ENCODE results near the gene SPNS3.

DNA sequence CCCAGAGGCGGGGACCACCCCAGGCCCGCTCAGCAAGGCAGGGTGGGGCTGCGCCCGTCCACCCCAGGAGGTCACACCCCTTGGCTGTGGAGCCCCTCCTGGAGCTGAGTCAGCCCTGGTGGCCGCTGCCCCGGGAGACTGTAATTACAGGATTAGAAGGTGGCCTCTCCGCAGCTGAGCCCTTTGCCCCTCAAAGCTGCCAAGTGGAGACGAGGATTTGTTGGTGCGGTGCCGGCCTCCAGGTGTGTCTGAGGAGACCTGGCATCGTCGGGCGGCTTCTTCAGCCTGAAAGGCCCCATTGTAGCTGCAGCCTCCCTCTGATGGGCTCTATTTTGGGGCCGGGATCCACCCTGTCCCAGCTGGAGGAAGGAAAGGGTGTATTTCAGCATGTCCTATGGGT, 42.3 kb downstream of the SPNS3 start:
- TF ChIP-seq, protein P1, sequence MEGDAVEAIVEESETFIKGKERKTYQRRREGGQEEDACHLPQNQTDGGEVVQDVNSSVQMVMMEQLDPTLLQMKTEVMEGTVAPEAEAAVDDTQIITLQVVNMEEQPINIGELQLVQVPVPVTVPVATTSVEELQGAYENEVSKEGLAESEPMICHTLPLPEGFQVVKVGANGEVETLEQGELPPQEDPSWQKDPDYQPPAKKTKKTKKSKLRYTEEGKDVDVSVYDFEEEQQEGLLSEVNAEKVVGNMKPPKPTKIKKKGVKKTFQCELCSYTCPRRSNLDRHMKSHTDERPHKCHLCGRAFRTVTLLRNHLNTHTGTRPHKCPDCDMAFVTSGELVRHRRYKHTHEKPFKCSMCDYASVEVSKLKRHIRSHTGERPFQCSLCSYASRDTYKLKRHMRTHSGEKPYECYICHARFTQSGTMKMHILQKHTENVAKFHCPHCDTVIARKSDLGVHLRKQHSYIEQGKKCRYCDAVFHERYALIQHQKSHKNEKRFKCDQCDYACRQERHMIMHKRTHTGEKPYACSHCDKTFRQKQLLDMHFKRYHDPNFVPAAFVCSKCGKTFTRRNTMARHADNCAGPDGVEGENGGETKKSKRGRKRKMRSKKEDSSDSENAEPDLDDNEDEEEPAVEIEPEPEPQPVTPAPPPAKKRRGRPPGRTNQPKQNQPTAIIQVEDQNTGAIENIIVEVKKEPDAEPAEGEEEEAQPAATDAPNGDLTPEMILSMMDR (IDR thresholded peaks at IDR 0.05; ENCODE audit: extremely low read depth in 1 of 2, insufficient read depth in 1 of 2, low read depth in 1 of 2, low read length in 2 of 2), result no peak
- TF ChIP-seq POLR2AphosphoS5 (IDR thresholded peaks at IDR 0.05; ENCODE audit: insufficient read depth, low read depth, low read length) (no peak), GATA2 (IDR thresholded peaks at IDR 0.05; ENCODE audit: insufficient read depth, insufficient read length, low read depth, low read length) (no peak), POLR2A (IDR thresholded peaks at IDR 0.05; ENCODE audit: low read depth, low read length) (no peak)

Measured in endothelial cell of umbilical vein (primary cell).